RPMI7951 (cell line): ENCODE results near the gene SNX9. TPM values are rescaled to one million over a fixed set of nuclear protein-coding genes. Genes with fewer than 3 reads are reported as not detected.

Experiments
- total RNA-seq: library from RNA; depleted of rRNA; stranded (reverse); fragments of >200 nt; shearing (Covaris generic); gene quantifications from 2 replicates; pipeline ENCODE4 v1.2.3, GENCODE V29; 2014; rRNA removed

SNX9 gene
- total RNA-seq, 1 experiment from 2014 or later, result 36.8 TPM

Other genes starting within 250 kb of the SNX9 start
- 47.8 and 50.3 TPM in 2 replicates for gene SYNJ2, start 158.6 kb downstream of the SNX9 start, total RNA-seq